K562 (cell line): ENCODE results near the gene RPL27A. TPM values are rescaled to one million over a fixed set of nuclear protein-coding genes. Genes with fewer than 3 reads are reported as not detected.

Source experiments
- CBX8 ChIP-seq: fragments of 200-600 bp; sonication (generic); IDR thresholded peaks from 2 replicates; pipeline ENCODE4 v1.6.1; 2012; ENCODE audit warnings: borderline replicate concordance, mixed run types, low read depth, mild to moderate bottlenecking, moderate library complexity, mixed read lengths, low read length, control low read depth, inconsistent platforms; ENCODE audit not compliant: poor library complexity, severe bottlenecking; ENCODE audit errors: extremely low read depth
- ETV5 ChIP-seq: sonication (generic); formaldehyde crosslinking; IDR thresholded peaks from 2 replicates; pipeline ENCODE4 v1.4.0; 2020; ENCODE audit warnings: low read depth, mild to moderate bottlenecking, missing genetic modification reagents
- EWSR1 ChIP-seq: fragments of 450-650 bp; IDR thresholded peaks from 2 replicates; pipeline ENCODE4 v1.6.1; 2018; ENCODE audit warnings: borderline replicate concordance, mild to moderate bottlenecking, low read depth, moderate library complexity; ENCODE audit not compliant: partially characterized antibody
- KLF6 ChIP-seq: fragments of 250-450 bp; sonication (Bioruptor Pico); IDR thresholded peaks from 2 replicates; pipeline ENCODE4 v1.4.0; 2020; ENCODE audit warnings: mild to moderate bottlenecking, moderate library complexity, borderline replicate concordance
- L3MBTL2 ChIP-seq: fragments of 450-650 bp; IDR thresholded peaks from 2 replicates; pipeline ENCODE4 v1.6.1; 2016; ENCODE audit warnings: mild to moderate bottlenecking, moderate library complexity
- MAZ ChIP-seq, 2 experiments: fragments of 450-650 bp in 1 of 2; sonication (generic) in 1 of 2; formaldehyde crosslinking; IDR thresholded peaks in 1 of 2; conservative IDR thresholded peaks in 1 of 2; 2 replicates each; pipeline versions ENCODE4 v1.4.0 to v1.5.0; 2020; ENCODE audit warnings: mild to moderate bottlenecking in 1 of 2, missing genetic modification reagents in 1 of 2
- PHF8 ChIP-seq: fragments of 200-600 bp; sonication (generic); IDR thresholded peaks from 2 replicates; pipeline ENCODE4 v1.6.1; 2012; ENCODE audit warnings: mixed run types, mild to moderate bottlenecking, inconsistent platforms, low read length, moderate library complexity, borderline replicate concordance
- PTBP1 ChIP-seq: fragments of 200-400 bp; formaldehyde crosslinking; IDR thresholded peaks from 2 replicates; pipeline ENCODE4 v1.6.1; 2017; ENCODE audit warnings: low read depth, low read length
- SREBF2 ChIP-seq: sonication (generic); formaldehyde crosslinking; IDR thresholded peaks from 2 replicates; pipeline ENCODE4 v1.4.0; 2020; ENCODE audit warnings: mild to moderate bottlenecking, missing genetic modification reagents
- polyA plus RNA-seq, 8 experiments: library from polyadenylated mRNA; depleted of rRNA in 4 of 8; stranded (reverse) in 5 of 8; unstranded in 3 of 8; fragments of >200 nt; fragmentation: Nextera tagmentation in 2 of 8; fragmentation: Illumina TruSeq in 1 of 8; extraction: Ambion mirVana in 2 of 8; extraction: Trizol in 1 of 8; gene quantifications; 2 replicates each; pipeline versions ENCODE4 v1.2.1 to v1.2.3, GENCODE V29; 2011 to 2014; ENCODE audit warnings: inconsistent platforms in 1 of 8, missing spikeins in 1 of 8
- total RNA-seq, 7 experiments: library from RNA; depleted of rRNA in 6 of 7; stranded (reverse); fragments of >200 nt in 6 of 7; fragmentation: Illumina TruSeq in 2 of 7; extraction: Trizol in 2 of 7; gene quantifications; 2 replicates each; pipeline versions ENCODE4 v1.2.1 to v1.2.3, GENCODE V29; 2011 to 2021; ENCODE audit warnings: low replicate concordance in 1 of 7
- TF ChIP-seq, protein P1 (sequence below), 2 experiments: IDR thresholded peaks; 2 replicates each; pipeline ENCODE4 v1.6.1; 2011; ENCODE audit warnings: borderline replicate concordance in 1 of 2, control low read depth in 1 of 2, low read depth in 1 of 2, low read length in 1 of 2, mild to moderate bottlenecking in 1 of 2, mixed read lengths in 1 of 2, moderate library complexity in 1 of 2; ENCODE audit not compliant: insufficient read depth in 1 of 2, insufficient read length in 1 of 2, poor library complexity in 1 of 2, severe bottlenecking in 1 of 2; ENCODE audit errors: extremely low read depth in 1 of 2
- TF ChIP-seq, protein P2 (sequence below): fragments of 450-650 bp; IDR thresholded peaks from 2 replicates; pipeline ENCODE4 v1.6.1; 2016; ENCODE audit warnings: borderline replicate concordance
- TF ChIP-seq, protein P3 (sequence below): fragments of 450-650 bp; IDR thresholded peaks from 2 replicates; pipeline ENCODE4 v1.6.1; 2016; ENCODE audit warnings: mild to moderate bottlenecking, moderate library complexity

Gene RPL27A
- total and polyA plus RNA-seq, 9 of the 15 experiments (the other 6 are each of a cell fraction or from before 2014, with no cell fraction given): 790 to 4,241 (median 2,267) TPM

DNA sequence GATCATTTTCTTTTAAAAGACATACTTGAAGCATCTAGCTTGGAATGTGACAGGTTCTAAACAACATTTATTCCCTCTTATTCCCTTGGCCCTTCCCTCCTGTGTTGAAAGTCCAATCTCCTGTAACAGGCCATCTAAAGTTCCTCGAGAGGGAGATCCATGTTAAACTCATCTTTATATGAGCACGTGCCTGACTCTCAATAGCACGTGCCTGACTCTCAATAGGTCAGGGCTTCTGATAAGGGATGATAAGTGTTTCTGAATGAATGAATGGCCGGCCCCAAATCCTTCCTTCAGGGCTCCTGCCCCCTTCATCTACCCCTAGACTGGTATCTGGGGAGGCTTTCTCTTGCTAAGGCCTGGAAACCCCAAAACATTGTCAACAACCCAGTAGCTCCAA is 27.2 kb downstream of the RPL27A start (continued):
- TF ChIP-seq CBX8 (no peak), KLF6 (CRISPR knock-in tag) (no peak), EWSR1 (no peak), PTBP1 (no peak), ETV5 (CRISPR knock-in tag) (no peak), PHF8 (no peak), L3MBTL2 (0 out of 2 replicates have a peak, but pooled peaks have one; percentile 27), MAZ (CRISPR knock-in tag; conservative IDR thresholded peaks at IDR 0.05 in 1 of 2, IDR thresholded peaks at IDR 0.05 in 1 of 2) (no peak), SREBF2 (no peak)
- TF ChIP-seq, protein P1, sequence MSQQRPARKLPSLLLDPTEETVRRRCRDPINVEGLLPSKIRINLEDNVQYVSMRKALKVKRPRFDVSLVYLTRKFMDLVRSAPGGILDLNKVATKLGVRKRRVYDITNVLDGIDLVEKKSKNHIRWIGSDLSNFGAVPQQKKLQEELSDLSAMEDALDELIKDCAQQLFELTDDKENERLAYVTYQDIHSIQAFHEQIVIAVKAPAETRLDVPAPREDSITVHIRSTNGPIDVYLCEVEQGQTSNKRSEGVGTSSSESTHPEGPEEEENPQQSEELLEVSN (IDR thresholded peaks at IDR 0.05; ENCODE audit: borderline replicate concordance in 1 of 2, extremely low read depth in 1 of 2, insufficient read depth in 1 of 2, insufficient read length in 1 of 2, low read depth in 1 of 2, low read length in 1 of 2, poor library complexity in 1 of 2, severe bottlenecking in 1 of 2): peak in 1 of 2 experiments; percentile 17
- TF ChIP-seq, protein P2, sequence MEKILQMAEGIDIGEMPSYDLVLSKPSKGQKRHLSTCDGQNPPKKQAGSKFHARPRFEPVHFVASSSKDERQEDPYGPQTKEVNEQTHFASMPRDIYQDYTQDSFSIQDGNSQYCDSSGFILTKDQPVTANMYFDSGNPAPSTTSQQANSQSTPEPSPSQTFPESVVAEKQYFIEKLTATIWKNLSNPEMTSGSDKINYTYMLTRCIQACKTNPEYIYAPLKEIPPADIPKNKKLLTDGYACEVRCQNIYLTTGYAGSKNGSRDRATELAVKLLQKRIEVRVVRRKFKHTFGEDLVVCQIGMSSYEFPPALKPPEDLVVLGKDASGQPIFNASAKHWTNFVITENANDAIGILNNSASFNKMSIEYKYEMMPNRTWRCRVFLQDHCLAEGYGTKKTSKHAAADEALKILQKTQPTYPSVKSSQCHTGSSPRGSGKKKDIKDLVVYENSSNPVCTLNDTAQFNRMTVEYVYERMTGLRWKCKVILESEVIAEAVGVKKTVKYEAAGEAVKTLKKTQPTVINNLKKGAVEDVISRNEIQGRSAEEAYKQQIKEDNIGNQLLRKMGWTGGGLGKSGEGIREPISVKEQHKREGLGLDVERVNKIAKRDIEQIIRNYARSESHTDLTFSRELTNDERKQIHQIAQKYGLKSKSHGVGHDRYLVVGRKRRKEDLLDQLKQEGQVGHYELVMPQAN: no peak
- TF ChIP-seq, protein P3, sequence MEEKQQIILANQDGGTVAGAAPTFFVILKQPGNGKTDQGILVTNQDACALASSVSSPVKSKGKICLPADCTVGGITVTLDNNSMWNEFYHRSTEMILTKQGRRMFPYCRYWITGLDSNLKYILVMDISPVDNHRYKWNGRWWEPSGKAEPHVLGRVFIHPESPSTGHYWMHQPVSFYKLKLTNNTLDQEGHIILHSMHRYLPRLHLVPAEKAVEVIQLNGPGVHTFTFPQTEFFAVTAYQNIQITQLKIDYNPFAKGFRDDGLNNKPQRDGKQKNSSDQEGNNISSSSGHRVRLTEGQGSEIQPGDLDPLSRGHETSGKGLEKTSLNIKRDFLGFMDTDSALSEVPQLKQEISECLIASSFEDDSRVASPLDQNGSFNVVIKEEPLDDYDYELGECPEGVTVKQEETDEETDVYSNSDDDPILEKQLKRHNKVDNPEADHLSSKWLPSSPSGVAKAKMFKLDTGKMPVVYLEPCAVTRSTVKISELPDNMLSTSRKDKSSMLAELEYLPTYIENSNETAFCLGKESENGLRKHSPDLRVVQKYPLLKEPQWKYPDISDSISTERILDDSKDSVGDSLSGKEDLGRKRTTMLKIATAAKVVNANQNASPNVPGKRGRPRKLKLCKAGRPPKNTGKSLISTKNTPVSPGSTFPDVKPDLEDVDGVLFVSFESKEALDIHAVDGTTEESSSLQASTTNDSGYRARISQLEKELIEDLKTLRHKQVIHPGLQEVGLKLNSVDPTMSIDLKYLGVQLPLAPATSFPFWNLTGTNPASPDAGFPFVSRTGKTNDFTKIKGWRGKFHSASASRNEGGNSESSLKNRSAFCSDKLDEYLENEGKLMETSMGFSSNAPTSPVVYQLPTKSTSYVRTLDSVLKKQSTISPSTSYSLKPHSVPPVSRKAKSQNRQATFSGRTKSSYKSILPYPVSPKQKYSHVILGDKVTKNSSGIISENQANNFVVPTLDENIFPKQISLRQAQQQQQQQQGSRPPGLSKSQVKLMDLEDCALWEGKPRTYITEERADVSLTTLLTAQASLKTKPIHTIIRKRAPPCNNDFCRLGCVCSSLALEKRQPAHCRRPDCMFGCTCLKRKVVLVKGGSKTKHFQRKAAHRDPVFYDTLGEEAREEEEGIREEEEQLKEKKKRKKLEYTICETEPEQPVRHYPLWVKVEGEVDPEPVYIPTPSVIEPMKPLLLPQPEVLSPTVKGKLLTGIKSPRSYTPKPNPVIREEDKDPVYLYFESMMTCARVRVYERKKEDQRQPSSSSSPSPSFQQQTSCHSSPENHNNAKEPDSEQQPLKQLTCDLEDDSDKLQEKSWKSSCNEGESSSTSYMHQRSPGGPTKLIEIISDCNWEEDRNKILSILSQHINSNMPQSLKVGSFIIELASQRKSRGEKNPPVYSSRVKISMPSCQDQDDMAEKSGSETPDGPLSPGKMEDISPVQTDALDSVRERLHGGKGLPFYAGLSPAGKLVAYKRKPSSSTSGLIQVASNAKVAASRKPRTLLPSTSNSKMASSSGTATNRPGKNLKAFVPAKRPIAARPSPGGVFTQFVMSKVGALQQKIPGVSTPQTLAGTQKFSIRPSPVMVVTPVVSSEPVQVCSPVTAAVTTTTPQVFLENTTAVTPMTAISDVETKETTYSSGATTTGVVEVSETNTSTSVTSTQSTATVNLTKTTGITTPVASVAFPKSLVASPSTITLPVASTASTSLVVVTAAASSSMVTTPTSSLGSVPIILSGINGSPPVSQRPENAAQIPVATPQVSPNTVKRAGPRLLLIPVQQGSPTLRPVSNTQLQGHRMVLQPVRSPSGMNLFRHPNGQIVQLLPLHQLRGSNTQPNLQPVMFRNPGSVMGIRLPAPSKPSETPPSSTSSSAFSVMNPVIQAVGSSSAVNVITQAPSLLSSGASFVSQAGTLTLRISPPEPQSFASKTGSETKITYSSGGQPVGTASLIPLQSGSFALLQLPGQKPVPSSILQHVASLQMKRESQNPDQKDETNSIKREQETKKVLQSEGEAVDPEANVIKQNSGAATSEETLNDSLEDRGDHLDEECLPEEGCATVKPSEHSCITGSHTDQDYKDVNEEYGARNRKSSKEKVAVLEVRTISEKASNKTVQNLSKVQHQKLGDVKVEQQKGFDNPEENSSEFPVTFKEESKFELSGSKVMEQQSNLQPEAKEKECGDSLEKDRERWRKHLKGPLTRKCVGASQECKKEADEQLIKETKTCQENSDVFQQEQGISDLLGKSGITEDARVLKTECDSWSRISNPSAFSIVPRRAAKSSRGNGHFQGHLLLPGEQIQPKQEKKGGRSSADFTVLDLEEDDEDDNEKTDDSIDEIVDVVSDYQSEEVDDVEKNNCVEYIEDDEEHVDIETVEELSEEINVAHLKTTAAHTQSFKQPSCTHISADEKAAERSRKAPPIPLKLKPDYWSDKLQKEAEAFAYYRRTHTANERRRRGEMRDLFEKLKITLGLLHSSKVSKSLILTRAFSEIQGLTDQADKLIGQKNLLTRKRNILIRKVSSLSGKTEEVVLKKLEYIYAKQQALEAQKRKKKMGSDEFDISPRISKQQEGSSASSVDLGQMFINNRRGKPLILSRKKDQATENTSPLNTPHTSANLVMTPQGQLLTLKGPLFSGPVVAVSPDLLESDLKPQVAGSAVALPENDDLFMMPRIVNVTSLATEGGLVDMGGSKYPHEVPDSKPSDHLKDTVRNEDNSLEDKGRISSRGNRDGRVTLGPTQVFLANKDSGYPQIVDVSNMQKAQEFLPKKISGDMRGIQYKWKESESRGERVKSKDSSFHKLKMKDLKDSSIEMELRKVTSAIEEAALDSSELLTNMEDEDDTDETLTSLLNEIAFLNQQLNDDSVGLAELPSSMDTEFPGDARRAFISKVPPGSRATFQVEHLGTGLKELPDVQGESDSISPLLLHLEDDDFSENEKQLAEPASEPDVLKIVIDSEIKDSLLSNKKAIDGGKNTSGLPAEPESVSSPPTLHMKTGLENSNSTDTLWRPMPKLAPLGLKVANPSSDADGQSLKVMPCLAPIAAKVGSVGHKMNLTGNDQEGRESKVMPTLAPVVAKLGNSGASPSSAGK: peak; percentile 61
